GM21390 (cell line): ENCODE measurements around the gene MLLT3.
"Not testable (repeated sequence)": the region's sequence is repeated elsewhere in the genome, so short reads cannot be mapped to it uniquely, and the experiment has no call there.

Experiments
- ATAC-seq: cut with Tn5 transposase; IDR thresholded peaks from one replicate; pipeline ENCODE4 v1.9.1; 2021; ENCODE audit not compliant: unreplicated experiment

Gene MLLT3

DNA sequence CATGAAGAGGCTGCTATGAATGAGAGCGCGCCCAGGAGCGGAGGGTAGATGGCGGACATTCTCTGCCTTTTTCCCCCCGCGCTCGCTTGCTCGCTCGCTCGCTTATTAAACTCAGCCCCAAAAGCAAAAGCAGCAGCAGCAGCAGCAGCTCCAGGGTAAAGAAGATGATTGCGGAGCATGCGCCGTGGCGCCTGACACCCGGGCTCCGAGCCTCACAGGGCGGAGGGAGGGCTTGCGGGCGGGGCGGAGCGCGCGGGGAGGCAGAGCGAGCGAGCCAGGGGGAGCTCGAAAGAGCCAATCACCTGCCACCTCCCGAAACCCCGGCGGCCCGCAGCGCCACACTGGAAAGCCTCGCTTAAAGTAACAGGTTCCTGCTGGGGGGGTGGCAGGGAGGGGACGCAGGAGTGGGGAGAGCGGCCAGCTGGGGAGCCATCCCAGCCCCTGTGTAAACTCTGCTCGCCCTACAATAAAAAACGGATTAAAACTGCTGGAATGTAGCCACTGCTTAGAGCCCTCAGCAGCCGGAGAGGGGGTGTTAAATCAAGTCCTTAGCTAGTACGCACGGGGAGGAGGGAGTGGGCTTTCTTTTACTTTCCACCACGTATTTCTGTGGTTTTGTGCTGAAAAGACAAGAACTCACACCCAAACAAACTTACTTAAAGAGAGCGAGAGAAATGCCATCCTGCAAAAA, at the start of gene MLLT3:
TSS of gene MLLT3 (minus strand) at position 170 of the 691 bp plus-strand sequence.
- ATAC-seq: peak; percentile 74

DNA sequence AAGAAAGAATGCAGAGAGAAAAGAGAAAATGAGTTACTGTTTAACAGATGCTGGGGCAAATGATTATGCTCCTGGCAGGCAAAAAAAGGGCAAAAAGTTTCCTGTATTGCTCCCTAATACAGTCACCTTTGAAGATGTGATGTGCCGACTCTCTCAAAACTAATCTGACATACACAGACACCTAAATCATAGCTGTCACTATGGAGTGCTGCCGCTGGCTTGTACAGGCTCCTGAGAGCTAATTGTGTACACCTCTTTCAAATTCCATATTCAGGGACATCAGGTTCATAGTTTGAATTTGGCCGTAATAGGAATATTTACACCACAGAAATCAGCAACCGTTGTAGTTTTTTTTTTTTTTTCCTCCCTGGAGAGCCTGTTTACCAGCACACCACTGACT, 49.3 kb upstream of the MLLT3 start:
- no peak for ATAC-seq

DNA sequence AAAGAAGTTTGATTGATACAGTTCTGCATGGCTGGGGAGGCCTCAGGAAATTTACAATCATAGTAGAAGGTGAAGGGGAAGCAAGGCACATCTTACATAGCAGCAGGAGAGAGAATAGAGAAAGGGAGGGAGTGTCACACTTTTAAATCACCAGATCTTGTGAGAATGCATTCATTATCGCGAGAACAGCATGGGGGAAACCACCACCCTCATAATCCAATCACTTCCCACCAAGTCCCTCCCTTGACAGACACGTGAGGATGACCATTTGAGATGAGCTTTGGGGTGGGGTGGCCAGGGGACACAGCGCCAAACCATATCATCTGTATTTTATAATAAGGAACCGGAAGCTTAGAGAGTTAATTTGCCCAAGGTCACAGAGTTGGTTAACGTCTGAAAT, 48.1 kb upstream of the MLLT3 start:
- no peak for ATAC-seq

DNA sequence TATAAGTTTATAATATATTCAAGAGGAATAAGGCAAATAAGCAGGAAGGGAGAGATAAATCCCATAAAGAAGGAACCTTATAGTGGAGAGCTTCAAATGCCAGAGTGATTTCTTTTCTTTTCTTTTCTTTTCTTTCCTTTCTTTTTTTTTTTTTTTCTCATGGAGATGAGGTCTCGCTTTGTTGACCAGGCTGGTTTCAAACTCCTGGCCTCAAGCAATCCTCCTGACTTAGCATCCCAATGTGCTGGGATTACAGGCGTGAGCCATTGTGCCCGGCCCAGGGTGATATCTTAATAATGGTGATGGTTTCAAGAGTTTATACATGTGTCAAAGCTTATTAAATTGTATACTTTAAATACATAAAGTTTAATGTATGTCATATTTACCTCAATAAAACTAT, 42.2 kb upstream of the MLLT3 start:
- ATAC-seq: no peak

DNA sequence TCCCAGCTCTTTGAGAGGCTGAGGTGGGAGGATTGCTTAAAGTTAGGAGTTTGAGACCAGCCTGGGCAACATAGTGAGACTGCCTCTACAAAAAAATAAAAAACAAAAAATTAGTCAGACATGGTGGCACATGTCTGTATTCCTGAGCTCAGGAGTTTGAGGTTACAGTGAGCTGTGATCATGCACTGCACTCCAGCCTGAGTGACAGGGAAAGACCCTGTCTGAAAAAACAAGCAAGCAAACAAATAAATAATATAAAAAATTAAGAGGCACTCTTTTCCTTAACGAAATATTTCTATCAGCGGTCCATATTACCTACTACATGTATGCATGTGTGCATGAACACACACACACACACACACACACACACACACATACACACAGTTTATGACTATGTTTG, 40.8 kb upstream of the MLLT3 start:
- ATAC-seq: no peak

DNA sequence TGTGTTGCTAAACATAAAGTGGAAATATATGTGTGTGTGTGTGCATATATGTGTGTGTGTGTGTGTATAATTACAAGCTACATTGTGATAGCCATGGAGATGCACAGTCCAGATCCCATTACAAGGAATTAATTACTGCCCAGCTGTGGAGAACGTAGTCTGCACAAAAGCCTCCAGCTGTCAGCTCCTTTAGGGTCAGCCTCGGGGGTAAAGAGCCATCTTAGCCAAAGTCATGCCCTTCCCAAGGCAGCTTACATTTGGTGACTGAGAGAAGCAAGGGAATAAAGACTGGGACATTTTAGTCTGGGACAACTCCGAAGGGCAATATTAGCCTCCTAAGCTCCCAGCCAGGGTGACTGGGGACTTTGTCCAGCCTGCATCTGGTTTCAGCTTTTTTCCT, 39.9 kb upstream of the MLLT3 start:
- no peak for ATAC-seq

DNA sequence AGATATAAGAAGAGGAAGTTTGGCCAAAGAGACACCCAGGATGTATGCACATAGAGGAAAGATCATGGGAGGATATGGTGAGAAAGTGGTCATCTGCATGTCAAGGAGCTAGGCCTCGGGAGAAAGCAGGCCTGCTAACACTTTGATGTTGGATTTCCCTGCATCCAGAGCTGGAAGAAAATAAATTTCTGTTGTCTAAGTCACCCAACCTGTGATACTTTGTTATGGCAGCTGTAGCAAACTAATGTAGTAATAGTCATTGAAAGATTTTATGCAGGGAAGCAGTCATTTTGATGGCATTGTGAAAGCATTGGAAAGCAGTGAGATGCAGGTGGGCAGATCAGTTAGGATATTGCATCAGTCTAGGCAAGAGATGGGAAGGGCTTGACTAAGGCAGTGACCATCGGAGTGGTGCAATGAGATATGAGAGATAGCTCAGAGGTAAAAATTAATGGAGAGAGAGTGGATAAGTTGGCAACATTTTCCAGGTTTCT, 37.2 kb upstream of the MLLT3 start:
- no peak for ATAC-seq

DNA sequence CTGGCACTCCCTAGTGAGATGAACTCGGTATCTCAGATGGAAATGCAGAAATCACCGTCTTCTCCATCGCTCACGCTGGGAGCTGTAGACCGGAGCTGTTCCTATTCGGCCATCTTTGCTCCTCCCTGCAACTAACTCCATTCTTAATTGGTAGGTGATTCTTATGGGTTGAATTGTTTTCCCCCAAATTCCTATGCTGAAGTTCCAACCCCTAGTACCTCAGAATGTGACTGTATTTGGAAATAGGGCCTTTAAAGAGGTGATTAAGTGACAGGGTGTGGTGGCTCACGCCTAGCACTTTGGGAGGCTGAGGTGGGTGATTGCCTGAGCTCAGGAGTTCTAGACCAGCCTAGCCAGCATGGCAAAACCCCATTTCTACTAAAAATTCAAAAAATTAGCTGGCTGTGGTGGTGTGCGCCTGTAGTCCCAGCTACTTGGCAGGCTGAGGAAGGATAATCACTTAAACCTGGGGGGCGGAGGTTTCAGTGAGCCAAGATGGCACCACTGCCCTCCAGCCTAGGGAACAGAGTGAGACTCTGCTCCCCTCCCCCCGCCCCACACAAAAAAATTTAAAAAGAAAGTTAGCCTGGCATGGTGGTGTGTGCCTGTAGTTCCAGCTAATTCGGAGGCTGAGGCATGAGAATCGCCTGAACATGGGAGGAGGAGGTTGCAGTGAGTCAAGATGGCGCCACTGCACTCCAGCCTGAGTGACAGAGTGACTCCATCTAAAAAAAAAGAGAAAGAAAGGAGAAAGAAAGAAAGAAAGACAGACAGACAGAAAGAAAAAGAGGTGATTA, 36.6 kb upstream of the MLLT3 start:
- no peak for ATAC-seq

DNA sequence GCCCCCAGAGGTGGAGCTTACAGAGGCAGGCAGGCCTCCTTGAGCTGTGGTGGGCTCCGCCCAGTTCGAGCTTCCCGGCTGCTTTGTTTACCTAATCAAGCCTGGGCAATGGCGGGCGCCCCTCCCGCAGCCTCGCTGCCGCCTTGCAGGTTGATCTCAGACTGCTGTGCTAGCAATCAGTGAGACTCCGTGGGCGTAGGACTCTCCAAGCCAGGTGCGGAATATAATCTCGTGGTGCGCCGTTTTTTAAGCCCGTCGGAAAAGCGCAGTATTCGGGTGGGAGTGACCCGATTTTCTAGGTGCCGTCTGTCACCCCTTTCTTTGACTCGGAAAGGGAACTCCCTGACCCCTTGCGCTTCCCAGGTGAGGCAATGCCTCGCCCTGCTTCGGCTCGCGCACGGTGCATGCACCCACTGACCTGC, 36.0 kb upstream of the MLLT3 start:
- ATAC-seq: not testable (repeated sequence)

DNA sequence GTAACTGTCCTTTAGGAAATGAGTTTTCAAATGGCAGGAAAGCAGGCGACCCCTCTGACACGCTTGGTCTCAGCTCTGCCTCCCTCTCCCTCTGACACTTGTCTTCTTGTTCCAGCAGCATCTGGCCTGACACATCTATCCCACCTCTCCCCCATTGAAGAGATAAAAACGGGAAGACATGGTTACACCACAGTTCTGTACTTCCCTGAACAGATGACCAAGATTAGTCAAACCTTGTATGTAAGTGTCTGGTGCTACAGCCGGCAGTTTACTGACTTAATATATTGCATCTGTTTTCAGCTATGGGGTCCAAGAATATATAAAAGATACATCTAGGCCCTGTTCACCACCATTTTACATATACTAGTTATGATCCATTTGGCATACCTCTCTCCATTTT, 29.6 kb upstream of the MLLT3 start:
- ATAC-seq: no peak

DNA sequence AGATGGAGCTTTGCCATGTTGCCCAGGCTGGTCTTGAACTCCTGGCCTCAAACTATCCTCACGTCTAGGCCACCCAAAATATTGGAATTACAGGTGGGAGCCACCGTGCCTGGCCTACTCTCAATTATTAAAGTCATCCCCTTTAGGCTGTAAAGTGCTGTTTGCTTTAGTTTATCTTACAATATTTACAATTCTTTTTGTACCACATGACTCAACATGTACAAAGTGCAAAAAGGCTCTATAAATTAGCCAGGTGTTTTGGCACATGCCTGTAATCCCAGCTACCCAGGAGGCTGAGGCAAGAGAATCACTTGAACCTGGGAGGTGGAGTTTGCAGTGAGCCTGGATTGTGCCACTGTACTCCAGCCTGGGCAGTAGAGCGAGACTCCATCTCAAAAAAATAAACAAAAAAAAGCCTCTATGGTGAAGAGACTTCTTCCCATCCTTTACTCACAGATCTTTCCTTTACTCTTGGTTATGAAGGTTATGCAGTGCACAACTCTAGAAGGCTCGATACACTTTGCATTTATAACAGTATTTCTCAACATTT, 28.5 kb upstream of the MLLT3 start:
- no peak for ATAC-seq

DNA sequence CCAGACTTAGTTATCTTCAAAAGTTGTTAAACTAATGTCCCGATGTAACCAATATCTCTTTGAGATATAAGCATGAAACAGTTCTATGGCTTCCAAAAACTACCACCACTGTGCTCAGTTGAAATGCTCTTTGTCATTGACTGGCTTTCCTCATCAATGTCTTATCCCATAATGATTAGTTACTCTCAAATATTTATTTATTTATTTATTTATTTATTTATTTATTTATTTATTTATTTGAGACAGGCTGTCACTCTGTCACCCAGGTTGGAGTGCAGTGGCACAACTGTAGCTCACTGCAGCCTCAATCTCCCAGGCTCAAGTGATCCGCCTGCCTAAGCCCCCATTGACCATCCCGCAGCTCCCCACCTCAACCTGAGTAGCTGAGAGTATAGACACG, 28.0 kb upstream of the MLLT3 start:
- no peak for ATAC-seq

DNA sequence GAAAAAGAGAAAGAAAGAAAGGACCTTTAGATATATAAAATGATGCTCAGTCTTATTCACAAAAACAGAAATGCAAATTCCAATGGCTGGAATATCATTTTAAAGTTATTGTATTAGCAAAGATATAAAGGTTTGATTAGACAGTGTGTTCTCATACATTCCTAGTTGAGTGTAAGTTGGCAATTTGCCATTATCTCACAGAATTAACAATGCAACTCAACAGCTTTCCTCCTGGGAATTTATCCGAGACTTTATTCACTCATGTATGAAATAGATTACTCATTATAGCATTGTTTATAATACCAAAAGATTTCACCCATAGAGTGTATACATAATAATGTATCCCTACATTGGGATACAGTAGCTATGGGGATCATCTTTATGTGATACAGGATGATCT, 27.1 kb upstream of the MLLT3 start:
- no peak for ATAC-seq

DNA sequence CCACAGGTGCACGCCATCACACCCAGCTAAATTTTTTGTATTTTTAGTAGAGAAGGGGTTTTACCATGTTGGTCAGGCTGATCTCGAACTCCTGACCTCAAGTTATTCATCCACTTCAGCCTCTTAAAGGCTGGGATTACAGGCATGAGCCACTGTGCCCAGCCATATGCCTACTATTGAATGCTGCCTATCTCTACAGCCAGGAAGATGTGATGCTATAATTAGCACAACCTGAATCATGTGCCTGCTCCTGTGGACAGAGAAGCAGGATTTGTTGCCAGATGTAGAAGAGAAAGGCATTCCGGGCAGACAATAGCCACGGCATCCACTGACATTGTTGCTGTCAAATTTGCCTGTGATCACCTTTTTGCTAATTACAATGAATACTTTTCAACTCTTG, 24.4 kb upstream of the MLLT3 start:
- no peak for ATAC-seq

DNA sequence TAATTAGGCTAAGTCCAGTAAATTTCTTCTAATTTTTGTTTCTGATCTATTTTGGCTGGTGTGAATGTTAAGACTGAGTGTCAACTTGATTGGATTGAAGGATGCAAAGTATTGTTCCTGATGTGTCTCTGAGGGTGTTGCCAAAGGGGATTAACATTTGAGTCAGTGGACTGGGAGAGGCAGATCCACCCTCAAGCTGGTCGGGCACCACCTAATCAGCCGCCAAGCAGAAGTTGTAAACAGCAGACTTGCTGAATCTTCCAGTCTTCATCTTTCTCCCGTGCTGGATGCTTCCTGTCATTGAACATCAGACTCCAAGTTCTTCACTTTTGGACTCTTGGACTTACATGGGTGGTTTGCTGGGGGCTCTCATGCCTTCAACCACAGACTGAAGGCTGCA, 21.4 kb upstream of the MLLT3 start:
- ATAC-seq: no peak

DNA sequence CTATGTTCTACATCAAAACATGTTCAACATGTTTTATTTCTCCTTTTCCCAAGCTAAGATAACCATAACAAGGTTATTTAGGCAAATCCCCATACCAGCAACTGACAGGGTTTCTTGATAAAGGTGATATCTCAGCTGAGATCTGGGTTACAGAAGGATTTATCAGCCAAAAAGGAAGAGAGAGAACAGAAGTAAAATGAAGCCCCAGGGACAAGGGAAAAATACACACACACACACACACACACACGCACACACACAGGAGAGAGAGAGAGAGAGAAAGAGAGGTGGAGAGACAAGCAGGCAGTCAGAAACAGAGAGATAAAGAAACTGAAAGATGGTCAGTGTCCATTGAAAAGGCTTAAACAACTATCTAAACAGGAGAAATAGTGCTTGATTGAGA, 19.7 kb upstream of the MLLT3 start:
- ATAC-seq: no peak

DNA sequence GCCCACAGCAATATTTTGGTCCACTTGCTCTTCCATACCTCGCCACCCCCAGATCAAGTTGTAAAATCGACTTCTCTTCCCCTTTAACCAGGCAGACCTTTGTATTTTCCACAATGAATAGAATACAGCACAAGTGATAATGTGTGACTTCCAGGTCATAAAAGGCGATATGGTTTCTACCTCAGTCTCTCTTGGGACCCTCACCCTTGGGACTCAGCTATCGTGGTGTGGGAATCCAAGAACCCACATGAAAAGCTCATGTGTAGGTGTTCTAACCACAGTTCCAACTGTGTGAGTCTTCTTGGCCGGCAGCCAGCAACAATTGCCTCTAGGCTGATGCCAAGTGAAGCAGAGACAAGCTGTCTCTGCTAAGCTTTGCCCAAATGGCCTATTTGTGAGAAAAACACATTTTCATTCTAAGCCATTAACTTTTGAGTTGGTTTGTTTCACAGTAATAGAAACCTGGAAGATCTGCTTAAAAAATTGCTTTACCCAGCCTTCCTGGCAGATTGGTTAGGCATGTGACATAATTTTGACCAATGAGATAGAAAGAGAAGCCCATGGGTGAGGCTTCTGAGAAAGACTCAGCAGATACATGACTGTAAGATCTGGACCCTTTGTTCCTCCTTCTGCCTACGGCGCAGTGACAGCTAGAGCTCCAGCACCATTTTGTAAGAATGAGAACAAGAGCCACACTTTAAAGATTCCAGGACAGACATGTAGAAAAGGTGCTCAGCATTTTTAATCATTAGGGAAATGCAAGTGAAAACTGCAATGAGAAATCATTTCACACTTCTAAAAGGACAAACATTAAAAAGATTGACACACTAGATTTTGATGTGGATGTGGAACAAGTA, 18.3 kb upstream of the MLLT3 start:
- peak; percentile 87 for ATAC-seq

DNA sequence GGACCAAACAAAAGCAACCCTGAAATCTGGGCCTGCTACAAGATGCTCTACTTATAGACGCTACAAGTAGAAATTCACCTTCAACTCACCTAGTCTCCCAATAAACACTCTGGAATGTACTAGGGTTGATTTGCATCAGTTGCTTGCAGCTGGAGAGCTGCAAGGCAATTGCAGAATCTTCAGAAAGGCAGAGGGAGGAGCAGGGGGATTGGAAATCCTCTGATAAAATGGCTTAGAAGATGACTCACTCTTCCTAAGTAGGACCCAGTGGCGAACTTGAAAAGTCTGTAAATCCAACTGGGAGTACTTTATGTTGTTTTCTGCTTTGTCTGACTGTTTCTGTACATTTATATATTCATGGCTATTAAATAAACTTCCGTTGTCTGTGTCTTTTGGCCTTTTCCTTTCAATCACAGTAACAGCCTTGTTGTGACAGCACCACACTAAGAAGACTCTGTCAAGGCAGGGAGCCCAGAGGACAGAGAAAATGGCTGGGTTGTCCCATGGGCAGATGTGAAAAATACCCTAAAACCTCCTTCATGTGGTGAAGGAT, 14.7 kb upstream of the MLLT3 start:
- ATAC-seq: no peak

DNA sequence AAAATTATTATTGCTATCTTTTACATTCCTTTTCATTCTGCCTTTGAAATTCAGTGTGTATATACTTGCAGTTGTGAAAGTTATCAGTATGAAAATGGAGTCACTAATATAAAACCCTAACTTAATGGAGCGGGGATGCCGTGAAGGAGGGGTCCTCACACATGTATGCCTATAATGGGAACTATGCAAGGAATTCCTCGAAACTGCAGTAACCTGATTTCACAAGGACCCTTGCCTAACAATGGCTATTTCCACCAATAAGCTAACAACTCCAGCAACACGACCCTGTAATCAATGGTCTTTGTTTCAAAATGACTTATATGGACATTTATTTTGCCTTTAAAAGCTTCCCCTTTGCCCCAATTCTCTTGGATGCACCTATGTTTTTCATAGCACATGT, 12.6 kb upstream of the MLLT3 start:
- no peak for ATAC-seq

DNA sequence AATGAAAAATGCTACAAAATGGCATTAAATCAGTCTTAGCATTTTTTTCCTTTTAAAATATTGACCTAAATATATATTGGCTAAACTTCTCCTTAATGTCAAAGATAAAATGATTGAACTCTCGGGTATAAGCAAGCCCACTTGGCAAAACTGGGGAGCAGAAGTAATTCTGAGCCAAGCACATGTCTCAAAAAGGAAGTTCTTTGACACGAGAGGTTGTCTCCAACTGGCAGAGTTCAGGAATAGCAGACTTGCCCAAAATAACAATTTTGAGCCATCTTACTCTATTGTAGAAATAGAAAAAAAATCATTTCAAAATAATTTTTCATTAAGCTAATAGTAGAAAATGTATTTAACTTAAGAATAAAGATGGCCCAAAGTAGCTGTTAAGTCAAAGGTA, 10.4 kb upstream of the MLLT3 start:
- no peak for ATAC-seq
